ENCODE data around the gene PRAMEF5.
"Not testable (repeated sequence)": the region's sequence is repeated elsewhere in the genome, so short reads cannot be mapped to it uniquely, and the experiment has no call there.

DNA sequence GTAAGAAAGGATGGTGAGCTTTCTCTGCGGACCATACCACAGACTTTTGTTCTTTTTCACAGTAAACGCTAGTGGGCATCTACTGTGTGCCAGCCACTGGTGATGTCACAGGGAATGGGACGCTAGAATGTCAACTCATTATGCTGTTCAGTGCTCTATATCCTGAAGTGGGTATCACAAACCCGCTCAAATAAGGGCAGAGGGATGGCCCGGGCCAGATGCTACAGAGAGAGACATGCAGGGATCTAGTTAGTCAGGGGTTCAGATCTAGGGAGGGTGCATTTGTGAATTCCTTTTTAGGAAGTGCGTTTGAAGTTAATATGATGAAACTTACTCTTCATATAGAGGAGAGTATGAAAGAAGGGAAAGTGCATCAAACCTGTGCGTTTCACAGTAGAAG lies 6.9 kb upstream of the PRAMEF5 start:
- TF ChIP-seq, protein P1, sequence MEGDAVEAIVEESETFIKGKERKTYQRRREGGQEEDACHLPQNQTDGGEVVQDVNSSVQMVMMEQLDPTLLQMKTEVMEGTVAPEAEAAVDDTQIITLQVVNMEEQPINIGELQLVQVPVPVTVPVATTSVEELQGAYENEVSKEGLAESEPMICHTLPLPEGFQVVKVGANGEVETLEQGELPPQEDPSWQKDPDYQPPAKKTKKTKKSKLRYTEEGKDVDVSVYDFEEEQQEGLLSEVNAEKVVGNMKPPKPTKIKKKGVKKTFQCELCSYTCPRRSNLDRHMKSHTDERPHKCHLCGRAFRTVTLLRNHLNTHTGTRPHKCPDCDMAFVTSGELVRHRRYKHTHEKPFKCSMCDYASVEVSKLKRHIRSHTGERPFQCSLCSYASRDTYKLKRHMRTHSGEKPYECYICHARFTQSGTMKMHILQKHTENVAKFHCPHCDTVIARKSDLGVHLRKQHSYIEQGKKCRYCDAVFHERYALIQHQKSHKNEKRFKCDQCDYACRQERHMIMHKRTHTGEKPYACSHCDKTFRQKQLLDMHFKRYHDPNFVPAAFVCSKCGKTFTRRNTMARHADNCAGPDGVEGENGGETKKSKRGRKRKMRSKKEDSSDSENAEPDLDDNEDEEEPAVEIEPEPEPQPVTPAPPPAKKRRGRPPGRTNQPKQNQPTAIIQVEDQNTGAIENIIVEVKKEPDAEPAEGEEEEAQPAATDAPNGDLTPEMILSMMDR (IDR thresholded peaks at IDR 0.05) = not testable (repeated sequence)
- TF ChIP-seq POLR2A (IDR thresholded peaks at IDR 0.05) = not testable (repeated sequence)

Measured in testis (tissue), 2 donors.